Liver (tissue), 9 donors: ENCODE data around the gene CCS. TPM values are rescaled to one million over a fixed set of nuclear protein-coding genes. Genes with fewer than 3 reads are reported as not detected.

Experiments used
- DNase-seq: peaks from one replicate; pipeline ENCODE4 v3.0.0-alpha.2; 2017; ENCODE audit warnings: low spot score
- H3K27ac ChIP-seq, 2 donors: one replicate each; pipeline ENCODE4 v1.7.0; 2013; ENCODE audit warnings: inconsistent platforms in 2 of 2, low read length in 2 of 2, control low read depth in 1 of 2, low read depth in 1 of 2, mild to moderate bottlenecking in 1 of 2
- H3K27me3 ChIP-seq, 4 donors: one replicate each; pipeline versions ENCODE4 v1.6.1 to v1.7.0; 2013; ENCODE audit warnings: low read length in 3 of 4, inconsistent platforms in 1 of 4, mild to moderate bottlenecking in 1 of 4, moderate library complexity in 1 of 4; ENCODE audit not compliant: control insufficient read depth in 4 of 4, insufficient read depth in 4 of 4
- H3K36me3 ChIP-seq, 4 donors: one replicate each; pipeline versions ENCODE4 v1.6.1 to v1.7.0; 2013; ENCODE audit warnings: low read length in 3 of 4, mild to moderate bottlenecking in 3 of 4, low read depth in 1 of 4, moderate library complexity in 1 of 4; ENCODE audit not compliant: control insufficient read depth in 4 of 4, insufficient read depth in 3 of 4
- H3K4me1 ChIP-seq, 4 donors: one replicate each; pipeline versions ENCODE4 v1.6.1 to v1.7.0; 2013; ENCODE audit warnings: low read length in 3 of 4, mild to moderate bottlenecking in 3 of 4, moderate library complexity in 1 of 4; ENCODE audit not compliant: control insufficient read depth in 4 of 4, insufficient read depth in 4 of 4
- H3K4me3 ChIP-seq, 3 donors: one replicate each; pipeline versions ENCODE4 v1.6.1 to v1.7.0; 2013; ENCODE audit warnings: low read length in 3 of 3, control low read depth in 1 of 3, low read depth in 1 of 3, mild to moderate bottlenecking in 1 of 3
- H3K9ac ChIP-seq, 2 donors: one replicate each; pipeline ENCODE4 v1.7.0; 2013; ENCODE audit warnings: low read length in 2 of 2, mild to moderate bottlenecking in 2 of 2, moderate library complexity in 2 of 2, control low read depth in 1 of 2, low read depth in 1 of 2
- H3K9me3 ChIP-seq, 4 donors: one replicate each; pipeline versions ENCODE4 v1.6.1 to v1.7.0; 2013; ENCODE audit warnings: low read length in 3 of 4; ENCODE audit not compliant: control insufficient read depth in 4 of 4
- EGR1 ChIP-seq, 2 donors: IDR thresholded peaks; 2 replicates each; pipeline ENCODE4 v1.6.1; 2016 to 2018; ENCODE audit warnings: antibody characterized with exemption in 2 of 2, low read depth in 2 of 2
- FOXA1 ChIP-seq: IDR thresholded peaks from 2 replicates; pipeline ENCODE4 v1.6.1; 2016; ENCODE audit warnings: antibody characterized with exemption
- FOXA2 ChIP-seq: IDR thresholded peaks from 2 replicates; pipeline ENCODE4 v1.6.1; 2016; ENCODE audit warnings: antibody characterized with exemption
- GABPA ChIP-seq, 2 donors: IDR thresholded peaks in 1 of 2; conservative IDR thresholded peaks in 1 of 2; 2 replicates each; pipeline ENCODE4 v1.6.1; 2016; ENCODE audit warnings: antibody characterized with exemption in 2 of 2, mild to moderate bottlenecking in 1 of 2, moderate library complexity in 1 of 2
- HNF4A ChIP-seq, 2 donors: conservative IDR thresholded peaks; 2 replicates each; pipeline ENCODE4 v1.6.1; 2016; ENCODE audit warnings: antibody characterized with exemption in 2 of 2, mild to moderate bottlenecking in 2 of 2
- HNF4G ChIP-seq: IDR thresholded peaks from 2 replicates; pipeline ENCODE4 v1.6.1; 2016; ENCODE audit warnings: antibody characterized with exemption
- JUND ChIP-seq, 2 donors: IDR thresholded peaks; 2 replicates each; pipeline ENCODE4 v1.6.1; 2016; ENCODE audit warnings: antibody characterized with exemption in 2 of 2
- NR2F2 ChIP-seq: IDR thresholded peaks from 2 replicates; pipeline ENCODE4 v1.6.1; 2016; ENCODE audit warnings: antibody characterized with exemption
- RAD21 ChIP-seq, 2 donors: IDR thresholded peaks; 2 replicates each; pipeline ENCODE4 v1.6.1; 2016; ENCODE audit warnings: antibody characterized with exemption in 2 of 2, mild to moderate bottlenecking in 2 of 2
- RXRA ChIP-seq, 2 donors: IDR thresholded peaks; 2 replicates each; pipeline ENCODE4 v1.6.1; 2017 to 2018; ENCODE audit warnings: antibody characterized with exemption in 2 of 2, mild to moderate bottlenecking in 1 of 2
- SP1 ChIP-seq: IDR thresholded peaks from 2 replicates; pipeline ENCODE4 v1.6.1; 2018; ENCODE audit warnings: antibody characterized with exemption, mild to moderate bottlenecking
- TAF1 ChIP-seq: conservative IDR thresholded peaks from 2 replicates; pipeline ENCODE4 v1.6.1; 2016; ENCODE audit warnings: antibody characterized with exemption, mild to moderate bottlenecking
- YY1 ChIP-seq: IDR thresholded peaks from 2 replicates; pipeline ENCODE4 v1.6.1; 2016; ENCODE audit warnings: antibody characterized with exemption, mild to moderate bottlenecking
- WGBS: extraction: QIAGEN DNeasy Blood & Tissue Kit; methylation state at CpG from one replicate; pipeline ENCODE4 v1.1.7; 2013; 5-methylcytosine and 5-hydroxymethylcytosine counted together
- polyA plus RNA-seq, 2 donors: library from polyadenylated mRNA; stranded (reverse) in 1 of 2; unstranded in 1 of 2; fragments of 200-250 nt in 1 of 2; fragments of >200 nt in 1 of 2; fragmentation: Nextera tagmentation in 1 of 2; extraction: Ambion mirVana in 1 of 2; gene quantifications; one replicate each; pipeline versions ENCODE4 v1.2.1 to v1.2.3, GENCODE V29; 2013 to 2015
- total RNA-seq, 2 donors: library from RNA; depleted of rRNA; stranded (reverse); fragments of >200 nt; gene quantifications; one replicate each; pipeline ENCODE4 v1.2.3, GENCODE V29; 2014
- TF ChIP-seq, protein P1 (sequence below): IDR thresholded peaks from 2 replicates; pipeline ENCODE4 v1.6.1; 2016; ENCODE audit warnings: antibody characterized with exemption
- TF ChIP-seq, protein P2 (sequence below): fragments of 150-350 bp; IDR thresholded peaks from 2 replicates; pipeline ENCODE4 v1.5.1; 2017; ENCODE audit warnings: improper control_type of control experiment, low read depth, low read length; ENCODE audit not compliant: missing input control
- TF ChIP-seq, protein P3 (sequence below): IDR thresholded peaks from 2 replicates; pipeline ENCODE4 v1.6.1; 2016; ENCODE audit warnings: antibody characterized with exemption
- TF ChIP-seq, protein P4 (sequence below): IDR thresholded peaks from 2 replicates; pipeline ENCODE4 v1.6.1; 2016; ENCODE audit warnings: antibody characterized with exemption
- TF ChIP-seq, protein P5 (sequence below): IDR thresholded peaks from 2 replicates; pipeline ENCODE4 v1.6.1; 2016; ENCODE audit warnings: antibody characterized with exemption, mild to moderate bottlenecking
- donor health status: healthy.
- donor health status: healthy.
- donor health status: healthy.
- donor health status: healthy.
- donor health status: healthy.

The CCS gene
- total and polyA plus RNA-seq, 4 donors, result 30.2 to 80.2 (median 46.8) TPM

DNA sequence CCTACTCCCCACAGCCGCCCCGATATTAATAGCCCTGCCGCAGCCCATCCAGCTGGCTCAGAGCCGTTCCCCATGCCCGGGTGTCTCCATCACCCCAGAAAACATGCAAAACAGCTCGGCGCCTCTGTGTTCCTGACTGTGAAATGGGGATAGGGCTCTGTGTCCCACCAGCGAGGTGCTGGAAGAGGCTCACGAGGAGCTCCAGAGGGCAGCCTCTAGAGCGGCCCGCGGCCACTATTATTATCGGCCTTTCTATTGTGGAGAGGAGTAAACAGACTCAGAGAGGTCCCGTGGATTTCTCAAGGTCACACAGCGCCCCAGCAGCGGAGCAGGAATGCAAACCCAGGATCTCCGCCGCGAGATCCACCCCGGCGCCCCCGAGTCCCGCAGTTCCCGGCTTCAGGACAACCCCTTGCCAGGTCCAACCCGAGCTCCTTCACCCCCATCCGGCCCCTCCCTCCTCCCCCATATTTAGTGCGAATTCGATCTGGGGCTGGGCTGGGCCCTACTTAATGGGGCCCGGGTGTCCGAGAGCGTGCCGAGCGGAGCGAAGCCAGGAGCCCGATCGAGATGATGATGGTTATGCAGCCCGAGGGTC is 46.5 kb upstream of the CCS start, which contains the start of gene ACTN3:
TSS of gene ACTN3 (plus strand) at position 536 of the 598 bp plus-strand sequence. CDS start at position 571, 35 bp downstream.
- Histone ChIP-seq H3K27me3 (no peaks in the 10 kb centered on the region), H3K9me3 (no peaks in the 10 kb centered on the region), H3K27ac (peak within 1 kb of the TSS; percentile 24 to 50), H3K36me3 (peaks cover 0 to 12% (median 4%) of the 10 kb centered on the region in 4 donors), H3K4me3 (peak within 1 kb of the TSS; percentile 60 to 84 (median 70)), H3K9ac (peak within 1 kb of the TSS; percentile 68 to 74), H3K4me1 (peaks cover 5 to 12% (median 8%) of the 10 kb centered on the region in 4 donors)
- no peak for DNase-seq
- 12% methylated on average over 37 of the region's 37 CpGs for WGBS
- TF ChIP-seq EGR1 (IDR thresholded peaks at IDR 0.05; ENCODE audit: low read depth in 2 of 2), result no peak
- TF ChIP-seq FOXA2, result no peak
- TF ChIP-seq TAF1, result no peak
- TF ChIP-seq, protein P1, sequence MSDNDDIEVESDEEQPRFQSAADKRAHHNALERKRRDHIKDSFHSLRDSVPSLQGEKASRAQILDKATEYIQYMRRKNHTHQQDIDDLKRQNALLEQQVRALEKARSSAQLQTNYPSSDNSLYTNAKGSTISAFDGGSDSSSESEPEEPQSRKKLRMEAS, result no peak
- TF ChIP-seq HNF4A (conservative IDR thresholded peaks at IDR 0.05), result no peak
- no peak for TF ChIP-seq FOXA1
- TF ChIP-seq, protein P2, sequence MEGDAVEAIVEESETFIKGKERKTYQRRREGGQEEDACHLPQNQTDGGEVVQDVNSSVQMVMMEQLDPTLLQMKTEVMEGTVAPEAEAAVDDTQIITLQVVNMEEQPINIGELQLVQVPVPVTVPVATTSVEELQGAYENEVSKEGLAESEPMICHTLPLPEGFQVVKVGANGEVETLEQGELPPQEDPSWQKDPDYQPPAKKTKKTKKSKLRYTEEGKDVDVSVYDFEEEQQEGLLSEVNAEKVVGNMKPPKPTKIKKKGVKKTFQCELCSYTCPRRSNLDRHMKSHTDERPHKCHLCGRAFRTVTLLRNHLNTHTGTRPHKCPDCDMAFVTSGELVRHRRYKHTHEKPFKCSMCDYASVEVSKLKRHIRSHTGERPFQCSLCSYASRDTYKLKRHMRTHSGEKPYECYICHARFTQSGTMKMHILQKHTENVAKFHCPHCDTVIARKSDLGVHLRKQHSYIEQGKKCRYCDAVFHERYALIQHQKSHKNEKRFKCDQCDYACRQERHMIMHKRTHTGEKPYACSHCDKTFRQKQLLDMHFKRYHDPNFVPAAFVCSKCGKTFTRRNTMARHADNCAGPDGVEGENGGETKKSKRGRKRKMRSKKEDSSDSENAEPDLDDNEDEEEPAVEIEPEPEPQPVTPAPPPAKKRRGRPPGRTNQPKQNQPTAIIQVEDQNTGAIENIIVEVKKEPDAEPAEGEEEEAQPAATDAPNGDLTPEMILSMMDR, result no peak
- no peak for TF ChIP-seq NR2F2
- no peak for TF ChIP-seq GABPA (IDR thresholded peaks at IDR 0.05 in 1 of 2, conservative IDR thresholded peaks at IDR 0.05 in 1 of 2)
- no peak for TF ChIP-seq HNF4G
- TF ChIP-seq YY1, result no peak
- TF ChIP-seq, protein P3, sequence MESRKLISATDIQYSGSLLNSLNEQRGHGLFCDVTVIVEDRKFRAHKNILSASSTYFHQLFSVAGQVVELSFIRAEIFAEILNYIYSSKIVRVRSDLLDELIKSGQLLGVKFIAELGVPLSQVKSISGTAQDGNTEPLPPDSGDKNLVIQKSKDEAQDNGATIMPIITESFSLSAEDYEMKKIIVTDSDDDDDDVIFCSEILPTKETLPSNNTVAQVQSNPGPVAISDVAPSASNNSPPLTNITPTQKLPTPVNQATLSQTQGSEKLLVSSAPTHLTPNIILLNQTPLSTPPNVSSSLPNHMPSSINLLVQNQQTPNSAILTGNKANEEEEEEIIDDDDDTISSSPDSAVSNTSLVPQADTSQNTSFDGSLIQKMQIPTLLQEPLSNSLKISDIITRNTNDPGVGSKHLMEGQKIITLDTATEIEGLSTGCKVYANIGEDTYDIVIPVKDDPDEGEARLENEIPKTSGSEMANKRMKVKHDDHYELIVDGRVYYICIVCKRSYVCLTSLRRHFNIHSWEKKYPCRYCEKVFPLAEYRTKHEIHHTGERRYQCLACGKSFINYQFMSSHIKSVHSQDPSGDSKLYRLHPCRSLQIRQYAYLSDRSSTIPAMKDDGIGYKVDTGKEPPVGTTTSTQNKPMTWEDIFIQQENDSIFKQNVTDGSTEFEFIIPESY, result no peak
- no peak for TF ChIP-seq SP1
- TF ChIP-seq RXRA (IDR thresholded peaks at IDR 0.05), result no peak
- TF ChIP-seq, protein P4, sequence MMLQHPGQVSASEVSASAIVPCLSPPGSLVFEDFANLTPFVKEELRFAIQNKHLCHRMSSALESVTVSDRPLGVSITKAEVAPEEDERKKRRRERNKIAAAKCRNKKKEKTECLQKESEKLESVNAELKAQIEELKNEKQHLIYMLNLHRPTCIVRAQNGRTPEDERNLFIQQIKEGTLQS, result no peak
- TF ChIP-seq, protein P5, sequence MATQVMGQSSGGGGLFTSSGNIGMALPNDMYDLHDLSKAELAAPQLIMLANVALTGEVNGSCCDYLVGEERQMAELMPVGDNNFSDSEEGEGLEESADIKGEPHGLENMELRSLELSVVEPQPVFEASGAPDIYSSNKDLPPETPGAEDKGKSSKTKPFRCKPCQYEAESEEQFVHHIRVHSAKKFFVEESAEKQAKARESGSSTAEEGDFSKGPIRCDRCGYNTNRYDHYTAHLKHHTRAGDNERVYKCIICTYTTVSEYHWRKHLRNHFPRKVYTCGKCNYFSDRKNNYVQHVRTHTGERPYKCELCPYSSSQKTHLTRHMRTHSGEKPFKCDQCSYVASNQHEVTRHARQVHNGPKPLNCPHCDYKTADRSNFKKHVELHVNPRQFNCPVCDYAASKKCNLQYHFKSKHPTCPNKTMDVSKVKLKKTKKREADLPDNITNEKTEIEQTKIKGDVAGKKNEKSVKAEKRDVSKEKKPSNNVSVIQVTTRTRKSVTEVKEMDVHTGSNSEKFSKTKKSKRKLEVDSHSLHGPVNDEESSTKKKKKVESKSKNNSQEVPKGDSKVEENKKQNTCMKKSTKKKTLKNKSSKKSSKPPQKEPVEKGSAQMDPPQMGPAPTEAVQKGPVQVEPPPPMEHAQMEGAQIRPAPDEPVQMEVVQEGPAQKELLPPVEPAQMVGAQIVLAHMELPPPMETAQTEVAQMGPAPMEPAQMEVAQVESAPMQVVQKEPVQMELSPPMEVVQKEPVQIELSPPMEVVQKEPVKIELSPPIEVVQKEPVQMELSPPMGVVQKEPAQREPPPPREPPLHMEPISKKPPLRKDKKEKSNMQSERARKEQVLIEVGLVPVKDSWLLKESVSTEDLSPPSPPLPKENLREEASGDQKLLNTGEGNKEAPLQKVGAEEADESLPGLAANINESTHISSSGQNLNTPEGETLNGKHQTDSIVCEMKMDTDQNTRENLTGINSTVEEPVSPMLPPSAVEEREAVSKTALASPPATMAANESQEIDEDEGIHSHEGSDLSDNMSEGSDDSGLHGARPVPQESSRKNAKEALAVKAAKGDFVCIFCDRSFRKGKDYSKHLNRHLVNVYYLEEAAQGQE, result no peak
- no peak for TF ChIP-seq RAD21 (IDR thresholded peaks at IDR 0.05)
- no peak for TF ChIP-seq JUND (IDR thresholded peaks at IDR 0.05)
